M059J (cell line): ENCODE data around the gene CAPN9. TPM values are rescaled to one million over a fixed set of nuclear protein-coding genes. Genes with fewer than 3 reads are reported as not detected.
A peak's percentile ranks its signal among the peaks of the same experiment; 100 is the strongest.

ENCODE experiments used
- DNase-seq: peaks from one replicate; pipeline ENCODE4 v3.0.0-alpha.2; 2012; ENCODE audit warnings: low read depth
- total RNA-seq: library from RNA; depleted of rRNA; stranded (reverse); fragments of >200 nt; shearing (Covaris generic); gene quantifications from 2 replicates; pipeline ENCODE4 v1.2.3, GENCODE V29; 2014

CAPN9 gene
- total RNA-seq, 1 experiment from 2014 or later, result not detected

GRCh38 chr1:230824551-230824918 is 77.3 kb downstream of the CAPN9 start:
- DNase-seq, result peak; percentile 69

GRCh38 chr1:230824919-230825721 is 77.9 kb downstream of the CAPN9 start:
- peak; percentile 88 for DNase-seq

GRCh38 chr1:230825761-230826160 is 78.6 kb downstream of the CAPN9 start:
- no peak for DNase-seq

GRCh38 chr1:230826166-230826875 is 79.1 kb downstream of the CAPN9 start:
- DNase-seq, result no peak

GRCh38 chr1:230827081-230827681 is 80.0 kb downstream of the CAPN9 start:
- peak; percentile 83 for DNase-seq

GRCh38 chr1:230827801-230828200 is 80.6 kb downstream of the CAPN9 start:
- DNase-seq, result no peak

GRCh38 chr1:230828421-230828820 is 81.2 kb downstream of the CAPN9 start:
- no peak for DNase-seq

- DNase-seq, result no peak
These were observed 84.6 kb downstream of the CAPN9 start for GRCh38 chr1:230831771-230832170.

- DNase-seq, result peak; percentile 10
These were observed 85.3 kb downstream of the CAPN9 start for GRCh38 chr1:230832476-230832875.

- no peak for DNase-seq
These were observed 86.3 kb downstream of the CAPN9 start for GRCh38 chr1:230833511-230833910.

- no peak for DNase-seq
These were observed 87.1 kb downstream of the CAPN9 start for GRCh38 chr1:230834292-230834691.

- DNase-seq, result no peak
These were observed 89.2 kb downstream of the CAPN9 start for GRCh38 chr1:230836347-230836746.

- DNase-seq, result no peak
These were observed 89.6 kb downstream of the CAPN9 start for GRCh38 chr1:230836793-230837192.

- DNase-seq, result no peak
These were observed 92.0 kb downstream of the CAPN9 start for GRCh38 chr1:230839173-230839572.

- DNase-seq, result no peak
These were observed 95.6 kb downstream of the CAPN9 start for GRCh38 chr1:230842801-230843200.

GRCh38 chr1:230843503-230844309 is 96.5 kb downstream of the CAPN9 start:
- no peak for DNase-seq

GRCh38 chr1:230844561-230844960 is 97.4 kb downstream of the CAPN9 start:
- no peak for DNase-seq

GRCh38 chr1:230845184-230845583 is 98.0 kb downstream of the CAPN9 start:
- DNase-seq, result peak; percentile 46

GRCh38 chr1:230848235-230848634 is 101.0 kb downstream of the CAPN9 start:
- no peak for DNase-seq

- peak; percentile 96 for DNase-seq
These were observed 102.5 kb downstream of the CAPN9 start for GRCh38 chr1:230849451-230850224.

GRCh38 chr1:230850547-230850946 is 103.4 kb downstream of the CAPN9 start:
- DNase-seq, result no peak
